SK-N-SH (cell line): Measurements from ENCODE around the gene CCNY. TPM values are rescaled to one million over a fixed set of nuclear protein-coding genes. Genes with fewer than 3 reads are reported as not detected.

ENCODE experiments used
- CTCF ChIA-PET: fragments of 300-600, 350-600 bp; formaldehyde crosslinking; extraction: SDS; loops from one replicate; lab custom pipeline; 2021; lab: Yijun Ruan, JAX
- POLR2A ChIA-PET: fragments of 350-600 bp; sonication (Branson Sonifier 250); formaldehyde crosslinking; extraction: SDS; loops from one replicate; lab custom pipeline; 2020; ENCODE audit warnings: antibody characterized with exemption, inconsistent platforms; lab: Yijun Ruan, JAX
- DNase-seq: peaks from one replicate; pipeline ENCODE4 v3.0.0; 2012
- H2AFZ ChIP-seq: fragments of 200-600 bp; sonication (generic); 2 replicates; pipeline ENCODE4 v1.8.1; 2016; ENCODE audit warnings: antibody characterized with exemption, mild to moderate bottlenecking, low read depth
- H3F3A ChIP-seq: fragments of 200-600 bp; sonication (generic); replicated peaks from 2 replicates; pipeline ENCODE3; 2016; ENCODE audit warnings: antibody characterized with exemption, mild to moderate bottlenecking; ENCODE audit not compliant: insufficient read depth
- H3K27ac ChIP-seq, 2 experiments: fragments of 200-500 bp in 1 of 2; fragments of 200-600 bp in 1 of 2; sonication (Bioruptor generic) in 1 of 2; sonication (generic), shearing (Covaris generic) in 1 of 2; 2 replicates each; pipeline versions ENCODE4 v1.5.1 to v1.6.1; 2014 to 2016; ENCODE audit warnings: low read depth in 2 of 2, inconsistent platforms in 1 of 2, low read length in 1 of 2, mild to moderate bottlenecking in 1 of 2, mixed read lengths in 1 of 2
- H3K27me3 ChIP-seq: fragments of 200-600 bp; sonication (generic), shearing (Covaris generic); 2 replicates; pipeline ENCODE4 v1.6.1; 2016; ENCODE audit warnings: mixed run types; ENCODE audit not compliant: insufficient read depth
- H3K36me3 ChIP-seq, 2 experiments: fragments of 200-500 bp in 1 of 2; fragments of 200-600 bp in 1 of 2; sonication (Bioruptor generic) in 1 of 2; sonication (generic) in 1 of 2; replicated peaks in 1 of 2; 2 replicates each; pipeline versions ENCODE3 to v1.5.1; 2014 to 2016; ENCODE audit warnings: low read length in 1 of 2, mild to moderate bottlenecking in 1 of 2; ENCODE audit not compliant: insufficient read depth in 2 of 2, control insufficient read depth in 1 of 2
- H3K4me1 ChIP-seq, 2 experiments: fragments of 200-500 bp in 1 of 2; fragments of 200-600 bp in 1 of 2; sonication (Bioruptor generic) in 1 of 2; sonication (generic), shearing (Covaris generic) in 1 of 2; 2 replicates each; pipeline versions ENCODE4 v1.5.1 to v1.6.1; 2014 to 2016; ENCODE audit warnings: low read depth in 1 of 2, low read length in 1 of 2, mixed run types in 1 of 2; ENCODE audit not compliant: insufficient read depth in 2 of 2, control insufficient read depth in 1 of 2
- H3K4me2 ChIP-seq: fragments of 200-600 bp; sonication (generic), shearing (Covaris generic); 2 replicates; pipeline ENCODE4 v1.6.1; 2017; ENCODE audit warnings: mixed run types
- H3K4me3 ChIP-seq, 2 experiments: fragments of 200-500 bp in 1 of 2; fragments of 200-600 bp in 1 of 2; sonication (Bioruptor generic) in 1 of 2; sonication (generic), shearing (Covaris generic) in 1 of 2; 2 replicates each; pipeline versions ENCODE4 v1.5.1 to v1.8.1; 2014 to 2016; ENCODE audit warnings: low read depth in 2 of 2, inconsistent platforms in 1 of 2, low read length in 1 of 2, mild to moderate bottlenecking in 1 of 2, mixed read lengths in 1 of 2, moderate library complexity in 1 of 2
- H3K79me2 ChIP-seq: fragments of 200-600 bp; sonication (generic); 2 replicates; pipeline ENCODE4 v1.8.1; 2017; ENCODE audit warnings: mild to moderate bottlenecking; ENCODE audit not compliant: insufficient read depth
- H3K9ac ChIP-seq: fragments of 200-600 bp; sonication (generic); 2 replicates; pipeline ENCODE4 v1.6.1; 2017; ENCODE audit warnings: mixed run types
- H3K9me2 ChIP-seq: fragments of 200-600 bp; sonication (generic); 2 replicates; pipeline ENCODE4 v1.6.1; 2017; ENCODE audit warnings: mixed run types
- H3K9me3 ChIP-seq: fragments of 200-600 bp; sonication (generic); 2 replicates; pipeline ENCODE4 v1.6.1; 2017; ENCODE audit warnings: mixed run types, mild to moderate bottlenecking, moderate library complexity
- H4K20me1 ChIP-seq: fragments of 200-600 bp; sonication (generic); 2 replicates; pipeline ENCODE4 v1.6.1; 2017; ENCODE audit warnings: mild to moderate bottlenecking, mixed run types; ENCODE audit not compliant: insufficient read depth
- CHD2 ChIP-seq: fragments of 150-350 bp; IDR thresholded peaks from 2 replicates; pipeline ENCODE4 v1.6.1; 2018; ENCODE audit warnings: low read length; ENCODE audit not compliant: partially characterized antibody
- CTCF ChIP-seq: fragments of 200-600 bp; sonication (generic); IDR thresholded peaks from 2 replicates; pipeline ENCODE4 v1.6.1; 2017; ENCODE audit warnings: antibody characterized with exemption, mild to moderate bottlenecking, moderate library complexity
- EP300 ChIP-seq, 2 experiments: IDR thresholded peaks; 2 replicates each; pipeline versions ENCODE4 v1.4.0 to v1.6.1; 2012; ENCODE audit warnings: borderline replicate concordance in 1 of 2, low read depth in 1 of 2, low read length in 1 of 2
- FOSL2 ChIP-seq: IDR thresholded peaks from 2 replicates; pipeline ENCODE4 v1.4.0; 2012; ENCODE audit warnings: low read depth, mild to moderate bottlenecking, moderate library complexity, borderline replicate concordance
- FOXM1 ChIP-seq: IDR thresholded peaks from 2 replicates; pipeline ENCODE4 v1.4.0; 2012; ENCODE audit warnings: low read depth, mild to moderate bottlenecking
- GABPA ChIP-seq: IDR thresholded peaks from 2 replicates; pipeline ENCODE4 v1.4.0; 2012; ENCODE audit warnings: low read depth, mild to moderate bottlenecking
- GATA2 ChIP-seq: sonication (generic); formaldehyde crosslinking; IDR thresholded peaks from 2 replicates; pipeline ENCODE4 v1.5.0; 2020; ENCODE audit warnings: mild to moderate bottlenecking, missing genetic modification reagents
- IRF3 ChIP-seq: fragments of 150-350 bp; IDR thresholded peaks from 2 replicates; pipeline ENCODE4 v1.6.1; 2016; ENCODE audit warnings: mild to moderate bottlenecking, low read depth, low read length
- MEF2A ChIP-seq: IDR thresholded peaks from 2 replicates; pipeline ENCODE4 v1.4.0; 2012; ENCODE audit warnings: low read depth, borderline replicate concordance
- NRF1 ChIP-seq: IDR thresholded peaks from 2 replicates; pipeline ENCODE4 v1.6.1; 2012; ENCODE audit warnings: low read depth, mild to moderate bottlenecking, low read length
- RAD21 ChIP-seq: IDR thresholded peaks from 2 replicates; pipeline ENCODE4 v1.6.1; 2012; ENCODE audit warnings: mild to moderate bottlenecking, low read length
- RXRA ChIP-seq: IDR thresholded peaks from 2 replicates; pipeline ENCODE4 v1.4.0; 2012; ENCODE audit warnings: low read depth, mild to moderate bottlenecking, borderline replicate concordance
- SMC3 ChIP-seq: IDR thresholded peaks from 2 replicates; pipeline ENCODE4 v1.6.1; 2012; ENCODE audit warnings: low read depth, low read length, improper control_type of control experiment
- TAF1 ChIP-seq: IDR thresholded peaks from 2 replicates; pipeline ENCODE4 v1.6.1; 2012; ENCODE audit warnings: low read depth, mild to moderate bottlenecking, low read length, moderate library complexity, borderline replicate concordance
- YY1 ChIP-seq: IDR thresholded peaks from 2 replicates; pipeline ENCODE4 v1.4.0; 2012; ENCODE audit warnings: low read depth, mild to moderate bottlenecking
- WGBS: methylation state at CpG from one replicate; pipeline ENCODE4 v1.1.6; 2017; ENCODE audit warnings: low lambda C conversion rate; 5-methylcytosine and 5-hydroxymethylcytosine counted together
- polyA plus RNA-seq, 3 experiments: library from polyadenylated mRNA; depleted of rRNA; stranded (reverse); fragments of >200 nt; gene quantifications; 2 replicates each; pipeline ENCODE4 v1.2.3, GENCODE V29; 2012
- TF ChIP-seq, protein P1 (sequence below): IDR thresholded peaks from 2 replicates; pipeline ENCODE4 v1.4.0; 2012; ENCODE audit warnings: low read depth, borderline replicate concordance
- TF ChIP-seq, protein P2 (sequence below): fragments of 150-350 bp; IDR thresholded peaks from 2 replicates; pipeline ENCODE4 v1.6.1; 2017; ENCODE audit warnings: antibody characterized with exemption, low read length, low read depth, borderline replicate concordance
- TF ChIP-seq, protein P3 (sequence below): IDR thresholded peaks from 2 replicates; pipeline ENCODE4 v1.6.1; 2012; ENCODE audit warnings: mild to moderate bottlenecking, low read depth, low read length, moderate library complexity

The CCNY gene
- polyA plus RNA-seq, 1 of the 3 experiments (the other 2 are of a cell fraction) = 29.4 TPM

- H3K4me2 ChIP-seq = no peak overlapping the region
- 94% methylated on average over 4 of the region's 4 CpGs for WGBS
- H3K9ac ChIP-seq = no peak overlapping the region
- no peak for DNase-seq
- H3K4me1 ChIP-seq = peaks cover 24 to 42% of the 10 kb centered on the region in 2 experiments; a peak in 3 of 4 replicates
- H3F3A ChIP-seq = peaks cover 5% of the 10 kb centered on the region
- POLR2A ChIA-PET = no interaction called here
- CTCF ChIA-PET = no interaction called here
- H3K36me3 ChIP-seq = no peaks in the 10 kb centered on the region
- no peak overlapping the region for H3K27ac ChIP-seq
- peaks cover 85% of the 10 kb centered on the region for H3K79me2 ChIP-seq
- H2AFZ ChIP-seq = no peak overlapping the region
- H3K4me3 ChIP-seq = no peak overlapping the region
- no peaks in the 10 kb centered on the region for H3K9me3 ChIP-seq
- H3K27me3 ChIP-seq = no peaks in the 10 kb centered on the region
- H4K20me1 ChIP-seq = peaks cover 98% of the 10 kb centered on the region
- TF ChIP-seq FOXM1 = no peak
- TF ChIP-seq FOSL2 = no peak
- TF ChIP-seq CHD2 = no peak
- TF ChIP-seq, protein P1, sequence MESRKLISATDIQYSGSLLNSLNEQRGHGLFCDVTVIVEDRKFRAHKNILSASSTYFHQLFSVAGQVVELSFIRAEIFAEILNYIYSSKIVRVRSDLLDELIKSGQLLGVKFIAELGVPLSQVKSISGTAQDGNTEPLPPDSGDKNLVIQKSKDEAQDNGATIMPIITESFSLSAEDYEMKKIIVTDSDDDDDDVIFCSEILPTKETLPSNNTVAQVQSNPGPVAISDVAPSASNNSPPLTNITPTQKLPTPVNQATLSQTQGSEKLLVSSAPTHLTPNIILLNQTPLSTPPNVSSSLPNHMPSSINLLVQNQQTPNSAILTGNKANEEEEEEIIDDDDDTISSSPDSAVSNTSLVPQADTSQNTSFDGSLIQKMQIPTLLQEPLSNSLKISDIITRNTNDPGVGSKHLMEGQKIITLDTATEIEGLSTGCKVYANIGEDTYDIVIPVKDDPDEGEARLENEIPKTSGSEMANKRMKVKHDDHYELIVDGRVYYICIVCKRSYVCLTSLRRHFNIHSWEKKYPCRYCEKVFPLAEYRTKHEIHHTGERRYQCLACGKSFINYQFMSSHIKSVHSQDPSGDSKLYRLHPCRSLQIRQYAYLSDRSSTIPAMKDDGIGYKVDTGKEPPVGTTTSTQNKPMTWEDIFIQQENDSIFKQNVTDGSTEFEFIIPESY = no peak
- TF ChIP-seq TAF1 = no peak
- no peak for TF ChIP-seq RAD21
- TF ChIP-seq GATA2 (CRISPR knock-in tag) = no peak
- TF ChIP-seq EP300 (IDR thresholded peaks at IDR 0.05; ENCODE audit: borderline replicate concordance in 1 of 2, low read depth in 1 of 2, low read length in 1 of 2) = no peak
- TF ChIP-seq, protein P2, sequence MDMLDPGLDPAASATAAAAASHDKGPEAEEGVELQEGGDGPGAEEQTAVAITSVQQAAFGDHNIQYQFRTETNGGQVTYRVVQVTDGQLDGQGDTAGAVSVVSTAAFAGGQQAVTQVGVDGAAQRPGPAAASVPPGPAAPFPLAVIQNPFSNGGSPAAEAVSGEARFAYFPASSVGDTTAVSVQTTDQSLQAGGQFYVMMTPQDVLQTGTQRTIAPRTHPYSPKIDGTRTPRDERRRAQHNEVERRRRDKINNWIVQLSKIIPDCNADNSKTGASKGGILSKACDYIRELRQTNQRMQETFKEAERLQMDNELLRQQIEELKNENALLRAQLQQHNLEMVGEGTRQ = no peak
- TF ChIP-seq GABPA = no peak
- TF ChIP-seq, protein P3, sequence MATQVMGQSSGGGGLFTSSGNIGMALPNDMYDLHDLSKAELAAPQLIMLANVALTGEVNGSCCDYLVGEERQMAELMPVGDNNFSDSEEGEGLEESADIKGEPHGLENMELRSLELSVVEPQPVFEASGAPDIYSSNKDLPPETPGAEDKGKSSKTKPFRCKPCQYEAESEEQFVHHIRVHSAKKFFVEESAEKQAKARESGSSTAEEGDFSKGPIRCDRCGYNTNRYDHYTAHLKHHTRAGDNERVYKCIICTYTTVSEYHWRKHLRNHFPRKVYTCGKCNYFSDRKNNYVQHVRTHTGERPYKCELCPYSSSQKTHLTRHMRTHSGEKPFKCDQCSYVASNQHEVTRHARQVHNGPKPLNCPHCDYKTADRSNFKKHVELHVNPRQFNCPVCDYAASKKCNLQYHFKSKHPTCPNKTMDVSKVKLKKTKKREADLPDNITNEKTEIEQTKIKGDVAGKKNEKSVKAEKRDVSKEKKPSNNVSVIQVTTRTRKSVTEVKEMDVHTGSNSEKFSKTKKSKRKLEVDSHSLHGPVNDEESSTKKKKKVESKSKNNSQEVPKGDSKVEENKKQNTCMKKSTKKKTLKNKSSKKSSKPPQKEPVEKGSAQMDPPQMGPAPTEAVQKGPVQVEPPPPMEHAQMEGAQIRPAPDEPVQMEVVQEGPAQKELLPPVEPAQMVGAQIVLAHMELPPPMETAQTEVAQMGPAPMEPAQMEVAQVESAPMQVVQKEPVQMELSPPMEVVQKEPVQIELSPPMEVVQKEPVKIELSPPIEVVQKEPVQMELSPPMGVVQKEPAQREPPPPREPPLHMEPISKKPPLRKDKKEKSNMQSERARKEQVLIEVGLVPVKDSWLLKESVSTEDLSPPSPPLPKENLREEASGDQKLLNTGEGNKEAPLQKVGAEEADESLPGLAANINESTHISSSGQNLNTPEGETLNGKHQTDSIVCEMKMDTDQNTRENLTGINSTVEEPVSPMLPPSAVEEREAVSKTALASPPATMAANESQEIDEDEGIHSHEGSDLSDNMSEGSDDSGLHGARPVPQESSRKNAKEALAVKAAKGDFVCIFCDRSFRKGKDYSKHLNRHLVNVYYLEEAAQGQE = no peak
- no peak for TF ChIP-seq RXRA
- TF ChIP-seq YY1 = no peak
- TF ChIP-seq IRF3 = no peak
- no peak for TF ChIP-seq MEF2A
- no peak for TF ChIP-seq SMC3
- TF ChIP-seq CTCF = no peak
- TF ChIP-seq NRF1 = no peak
- no peaks in the 10 kb centered on the region for H3K9me2 ChIP-seq
These were observed 75.9 kb downstream of the CCNY start for GRCh38 chr10:35412003-35412723.
